Mesodermal cell (in vitro differentiated cells): ENCODE data around the gene CLDN5.

Experiments used
- H3K27ac ChIP-seq: 2 replicates; pipeline ENCODE4 v1.7.0; 2013; ENCODE audit warnings: mild to moderate bottlenecking, low read depth, low read length, moderate library complexity; ENCODE audit not compliant: severe bottlenecking
- H3K36me3 ChIP-seq: 2 replicates; pipeline ENCODE4 v1.7.1; 2013; ENCODE audit warnings: mild to moderate bottlenecking, low read length, moderate library complexity; ENCODE audit not compliant: control insufficient read depth, insufficient read depth
- H3K4me1 ChIP-seq: one replicate; pipeline ENCODE4 v1.7.1; 2013; ENCODE audit warnings: mild to moderate bottlenecking, low read length; ENCODE audit not compliant: insufficient read depth, control insufficient read depth, poor library complexity, severe bottlenecking
- H3K4me3 ChIP-seq: 2 replicates; pipeline ENCODE4 v1.7.0; 2013; ENCODE audit warnings: low read length, control low read depth, mild to moderate bottlenecking; ENCODE audit not compliant: insufficient read depth, poor library complexity, severe bottlenecking; ENCODE audit errors: extremely low read depth
- H3K9me3 ChIP-seq: 2 replicates; pipeline ENCODE4 v1.7.1; 2013; ENCODE audit warnings: mild to moderate bottlenecking, low read length, moderate library complexity; ENCODE audit not compliant: control insufficient read depth
- WGBS, 2 experiments: methylation state at CpG; one replicate each; pipeline ENCODE4 v1.1.5; 2013; ENCODE audit warnings: missing lambda C conversion rate in 2 of 2; ENCODE audit not compliant: insufficient coverage in 2 of 2; 5-methylcytosine and 5-hydroxymethylcytosine counted together

The CLDN5 gene

GRCh38 chr22:19514831-19515565 lies 9.2 kb downstream of the CLDN5 start:
- H3K4me1 ChIP-seq: no peaks in the 10 kb centered on the region
- no peaks in the 10 kb centered on the region for H3K9me3 ChIP-seq
- WGBS, 2 experiments: 94% methylated on average over 13 to 14 of the region's 14 CpGs
- H3K36me3 ChIP-seq: peaks cover 40% of the 10 kb centered on the region
- no peak overlapping the region for H3K27ac ChIP-seq
- no peak overlapping the region for H3K4me3 ChIP-seq

GRCh38 chr22:19513823-19514222 lies 10.4 kb downstream of the CLDN5 start:
- WGBS, 2 experiments: 100% methylated on average over 1 of the region's 2 CpGs
- Histone ChIP-seq H3K4me1 (no peaks in the 10 kb centered on the region), H3K27ac (no peak overlapping the region), H3K36me3 (peaks cover 45% of the 10 kb centered on the region), H3K4me3 (no peak overlapping the region), H3K9me3 (no peaks in the 10 kb centered on the region)

- Histone ChIP-seq H3K9me3 (no peaks in the 10 kb centered on the region), H3K36me3 (peaks cover 54% of the 10 kb centered on the region), H3K4me3 (no peak overlapping the region), H3K4me1 (no peaks in the 10 kb centered on the region), H3K27ac (no peak overlapping the region)
- 88 to 89% methylated on average over 1 of the region's 2 CpGs for WGBS, 2 experiments
These were observed 13.3 kb downstream of the CLDN5 start for GRCh38 chr22:19510919-19511341.

- Histone ChIP-seq H3K36me3 (peaks cover 53% of the 10 kb centered on the region), H3K4me3 (no peak overlapping the region), H3K27ac (no peak overlapping the region), H3K4me1 (no peaks in the 10 kb centered on the region), H3K9me3 (no peaks in the 10 kb centered on the region)
- 100% methylated on average over 1 of the region's 2 CpGs for WGBS, 2 experiments
These were observed 14.3 kb downstream of the CLDN5 start for GRCh38 chr22:19509923-19510322.

- 88 to 98% methylated on average over 2 to 3 of the region's 3 CpGs for WGBS, 2 experiments
- Histone ChIP-seq H3K36me3 (peaks cover 46% of the 10 kb centered on the region), H3K27ac (no peak overlapping the region), H3K4me3 (no peak overlapping the region), H3K4me1 (no peaks in the 10 kb centered on the region), H3K9me3 (no peaks in the 10 kb centered on the region)
These were observed 15.0 kb downstream of the CLDN5 start for GRCh38 chr22:19509191-19509590.

GRCh38 chr22:19508024-19508776 lies 16.0 kb downstream of the CLDN5 start:
- H3K36me3 ChIP-seq: peaks cover 36% of the 10 kb centered on the region
- H3K27ac ChIP-seq: no peak overlapping the region
- 90 to 92% methylated on average over 9 of the region's 10 CpGs for WGBS, 2 experiments
- H3K4me3 ChIP-seq: no peak overlapping the region
- H3K4me1 ChIP-seq: no peaks in the 10 kb centered on the region
- no peaks in the 10 kb centered on the region for H3K9me3 ChIP-seq

- H3K4me1 ChIP-seq: no peaks in the 10 kb centered on the region
- H3K9me3 ChIP-seq: no peaks in the 10 kb centered on the region
- H3K4me3 ChIP-seq: no peak overlapping the region
- H3K36me3 ChIP-seq: peaks cover 35% of the 10 kb centered on the region
- no peak overlapping the region for H3K27ac ChIP-seq
- WGBS, 2 experiments: 84 to 100% methylated on average over 3 of the region's 4 CpGs
These were observed 16.7 kb downstream of the CLDN5 start for GRCh38 chr22:19507534-19507861.

- Histone ChIP-seq H3K4me3 (no peak overlapping the region), H3K27ac (no peak overlapping the region), H3K4me1 (no peaks in the 10 kb centered on the region), H3K9me3 (no peaks in the 10 kb centered on the region), H3K36me3 (peaks cover 28% of the 10 kb centered on the region)
- WGBS, 2 experiments: 84% methylated on average over 6 to 10 of the region's 10 CpGs
These were observed 18.0 kb downstream of the CLDN5 start for GRCh38 chr22:19506212-19506611.

GRCh38 chr22:19505735-19506126 lies 18.5 kb downstream of the CLDN5 start:
- 82 to 89% methylated on average over 5 of the region's 5 CpGs for WGBS, 2 experiments
- Histone ChIP-seq H3K27ac (no peak overlapping the region), H3K36me3 (peaks cover 23% of the 10 kb centered on the region), H3K9me3 (no peaks in the 10 kb centered on the region), H3K4me3 (no peak overlapping the region), H3K4me1 (no peaks in the 10 kb centered on the region)

GRCh38 chr22:19504900-19505734 lies 19.1 kb downstream of the CLDN5 start:
- H3K27ac ChIP-seq: no peak overlapping the region
- WGBS, 2 experiments: 95% methylated on average over 12 to 15 of the region's 18 CpGs

More at GRCh38 chr22:19504900-19505734, 19.1 kb downstream of the CLDN5 start:
- Histone ChIP-seq H3K36me3 (peaks cover 19% of the 10 kb centered on the region), H3K4me1 (no peaks in the 10 kb centered on the region), H3K4me3 (no peak overlapping the region), H3K9me3 (no peaks in the 10 kb centered on the region)
